GM10847 (cell line): Measurements from ENCODE around the gene PIP5K1C.

Experiments
- POLR2A ChIP-seq: IDR thresholded peaks from 2 replicates; pipeline ENCODE4 v1.6.1; 2011; ENCODE audit not compliant: insufficient read length; ENCODE audit errors: extremely low read depth

PIP5K1C gene

GRCh38 chr19:3652422-3652821 lies 47.8 kb downstream of the PIP5K1C start:
- TF ChIP-seq POLR2A = no peak

DNA sequence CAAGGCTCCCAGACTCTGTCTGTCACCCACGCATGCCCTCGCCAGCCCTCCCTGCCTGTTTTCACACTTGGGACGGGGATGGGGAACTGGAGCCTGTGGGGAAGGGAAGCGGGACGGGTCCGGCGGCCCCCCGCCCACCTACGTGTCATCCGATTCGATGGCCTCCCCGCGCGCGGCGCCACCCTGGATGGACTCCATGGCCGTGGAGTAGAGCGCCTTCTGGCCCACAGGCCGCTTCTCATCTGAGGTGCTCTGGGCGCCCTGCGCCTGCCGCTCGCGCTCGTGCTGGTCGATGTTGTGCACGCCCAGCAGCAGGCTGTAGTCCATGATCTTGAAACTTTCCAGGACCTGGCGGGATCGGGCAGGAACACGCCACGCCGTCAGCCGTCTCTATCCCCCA lies 48.6 kb downstream of the PIP5K1C start:
- no peak for TF ChIP-seq POLR2A

DNA sequence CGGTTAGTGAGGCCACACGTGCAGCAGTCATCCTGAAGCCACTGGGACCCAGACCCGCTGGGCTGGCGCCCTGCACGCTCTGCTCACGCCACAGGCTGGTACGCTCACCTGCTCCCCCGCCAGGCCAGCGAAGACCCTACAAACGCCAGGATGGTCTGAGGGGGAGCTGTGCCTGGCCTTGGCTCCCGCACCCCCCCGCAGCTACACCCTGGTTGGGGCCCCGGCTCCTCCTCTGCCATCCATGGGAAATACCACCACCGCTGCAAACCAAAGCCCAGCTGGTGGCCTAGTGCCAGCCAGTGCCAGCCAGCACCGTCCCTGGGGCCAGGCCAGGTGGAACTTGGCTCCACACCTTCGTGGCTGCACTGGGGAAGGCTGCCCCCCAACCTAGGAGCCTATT lies 50.4 kb downstream of the PIP5K1C start:
- TF ChIP-seq POLR2A = no peak

DNA sequence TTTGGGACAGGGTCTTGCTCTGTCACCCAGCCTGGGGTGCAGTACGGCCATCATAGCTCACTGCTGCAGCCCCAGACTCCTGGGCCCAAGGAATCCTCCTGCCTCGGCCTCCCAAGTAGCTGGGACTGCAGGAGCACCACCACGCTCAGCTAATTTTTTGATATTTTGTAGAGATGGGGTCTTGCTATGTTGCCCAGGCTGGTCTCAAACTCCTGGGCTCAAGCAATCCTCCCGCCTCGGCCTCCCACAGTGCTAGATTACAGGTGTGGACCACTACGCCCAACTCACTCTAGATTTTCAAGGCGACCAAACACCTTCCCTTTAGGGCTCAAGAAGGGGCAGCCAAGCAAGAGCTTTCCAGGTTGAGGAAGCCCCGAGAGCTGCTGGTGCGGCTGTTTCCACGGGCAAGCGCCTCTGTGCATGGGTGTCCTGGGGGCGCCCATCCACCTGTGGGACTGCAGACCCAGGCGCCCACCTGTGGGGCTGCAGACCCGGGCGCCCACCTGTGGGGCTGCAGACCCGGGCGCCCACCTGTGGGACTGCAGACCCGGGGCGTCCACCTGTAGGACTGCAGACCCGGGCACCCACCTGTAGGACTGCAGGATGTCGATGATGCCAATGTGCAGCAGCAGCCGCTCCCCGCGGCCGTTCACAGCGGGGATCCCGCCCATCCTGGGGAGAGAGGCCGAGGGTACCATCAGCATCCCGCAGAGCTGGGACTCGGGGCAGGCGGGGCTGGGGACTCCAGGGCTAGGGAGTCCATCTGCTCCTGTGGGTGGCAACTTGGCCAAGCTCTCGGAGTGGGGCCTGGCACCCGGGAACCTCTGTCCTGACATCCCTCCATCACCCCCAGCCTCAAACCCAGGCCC lies 52.0 kb downstream of the PIP5K1C start:
- no peak for TF ChIP-seq POLR2A

DNA sequence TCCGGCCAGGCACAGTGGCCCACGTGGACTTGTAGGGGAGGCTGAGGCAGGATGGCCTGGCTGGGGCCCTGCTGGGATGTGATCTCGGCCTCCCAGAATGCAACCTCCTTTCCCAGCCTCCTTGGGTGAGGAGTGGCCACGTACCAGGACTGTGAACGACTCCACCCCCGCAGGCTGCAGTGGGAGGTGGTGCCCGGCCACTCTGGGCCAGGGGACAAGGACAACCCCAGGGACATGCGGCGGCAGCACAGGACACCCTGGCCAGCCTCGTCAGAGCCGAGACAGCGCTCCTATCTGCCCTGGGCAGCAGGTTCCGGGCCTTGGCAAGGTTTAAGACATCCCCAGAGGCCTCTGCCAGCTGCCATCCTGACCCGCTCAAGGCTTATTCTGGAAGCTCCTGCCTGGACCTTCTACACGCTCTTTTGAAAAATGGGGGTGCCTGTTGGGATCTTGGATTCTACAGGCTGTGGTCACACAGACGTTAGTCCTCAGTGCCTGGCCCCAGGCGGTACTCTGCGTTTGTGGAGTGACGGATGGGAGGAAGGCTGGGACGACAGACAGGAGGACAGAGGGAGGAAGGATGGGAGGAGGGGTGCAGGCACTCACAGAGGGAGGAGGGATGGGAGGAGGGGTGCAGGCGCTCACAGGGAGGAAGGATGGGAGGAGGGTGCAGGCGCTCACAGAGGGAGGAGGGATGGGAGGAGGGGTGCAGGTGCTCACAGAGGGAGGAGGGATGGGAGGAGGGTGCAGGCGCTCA lies 53.8 kb downstream of the PIP5K1C start:
- no peak for TF ChIP-seq POLR2A

DNA sequence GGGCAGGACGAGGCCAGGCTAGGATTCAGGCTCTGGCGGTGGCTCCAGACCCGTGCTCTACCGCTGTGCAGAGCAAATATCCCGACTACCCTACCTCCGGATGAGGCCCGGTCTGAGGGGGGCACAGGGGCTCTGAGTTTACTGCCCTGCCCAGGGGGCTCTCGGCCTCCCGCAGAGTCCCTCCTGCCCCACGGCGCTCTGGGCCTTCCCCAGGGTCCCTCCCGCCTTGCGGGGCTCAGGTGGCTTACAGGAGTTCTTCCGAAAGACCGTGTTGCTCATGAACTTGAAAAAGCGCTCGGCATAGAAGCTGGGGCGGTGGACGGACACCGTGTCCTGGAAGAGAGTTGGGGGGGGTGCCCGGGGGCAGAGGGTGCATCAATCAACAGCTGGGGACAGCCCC lies 54.5 kb downstream of the PIP5K1C start:
- TF ChIP-seq POLR2A = no peak

DNA sequence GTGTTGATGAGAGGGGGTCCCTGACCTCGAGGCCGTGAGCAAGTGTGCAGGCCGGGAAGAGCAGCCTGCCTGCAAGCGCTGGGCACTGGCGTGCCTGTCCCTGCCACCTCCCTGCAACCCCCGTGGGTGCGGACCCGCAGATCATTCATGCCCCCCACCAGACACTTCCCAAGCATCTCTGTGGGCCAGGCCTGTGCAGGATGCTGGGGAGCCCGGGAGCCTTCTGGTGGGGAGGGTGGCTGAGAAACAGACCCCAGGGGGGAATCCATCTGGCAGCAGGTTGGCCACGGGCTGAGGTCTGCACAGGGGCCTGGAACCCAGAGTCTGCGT lies 55.2 kb downstream of the PIP5K1C start:
- TF ChIP-seq POLR2A = no peak

DNA sequence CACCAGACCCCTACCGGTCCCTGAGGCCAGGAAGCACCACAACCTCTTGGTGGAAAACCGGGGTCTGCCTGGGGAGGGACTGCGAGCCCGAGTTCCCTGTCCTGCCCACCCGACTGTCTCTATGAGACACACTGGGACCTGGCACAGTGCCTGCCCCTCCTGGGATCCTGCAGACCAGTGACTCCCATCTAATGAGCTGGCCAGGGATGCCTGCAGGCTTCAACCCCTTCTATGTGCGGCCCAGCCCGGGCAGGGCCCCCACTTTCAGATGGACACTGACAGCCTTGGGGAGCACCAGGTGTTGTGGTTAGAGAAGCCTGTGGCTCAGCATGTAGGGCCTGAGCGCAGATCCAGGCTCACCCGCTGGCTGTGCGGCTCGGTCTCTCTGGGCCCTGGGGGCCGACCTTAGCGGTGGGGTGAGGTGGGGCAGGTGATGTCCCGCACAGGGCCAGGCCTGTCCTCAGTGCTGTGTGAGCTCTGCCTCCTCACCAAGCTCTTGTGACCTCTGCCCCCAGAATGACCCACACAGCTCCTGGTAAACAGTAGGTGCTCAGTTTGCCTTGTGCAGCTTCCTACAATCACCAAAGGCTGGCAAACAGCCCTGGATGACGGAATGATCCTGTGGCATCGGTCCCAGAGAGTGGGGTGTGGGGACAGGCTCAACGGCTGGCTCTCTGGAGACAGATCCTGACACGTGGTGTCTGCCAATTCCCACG lies 55.8 kb downstream of the PIP5K1C start:
- no peak for TF ChIP-seq POLR2A

DNA sequence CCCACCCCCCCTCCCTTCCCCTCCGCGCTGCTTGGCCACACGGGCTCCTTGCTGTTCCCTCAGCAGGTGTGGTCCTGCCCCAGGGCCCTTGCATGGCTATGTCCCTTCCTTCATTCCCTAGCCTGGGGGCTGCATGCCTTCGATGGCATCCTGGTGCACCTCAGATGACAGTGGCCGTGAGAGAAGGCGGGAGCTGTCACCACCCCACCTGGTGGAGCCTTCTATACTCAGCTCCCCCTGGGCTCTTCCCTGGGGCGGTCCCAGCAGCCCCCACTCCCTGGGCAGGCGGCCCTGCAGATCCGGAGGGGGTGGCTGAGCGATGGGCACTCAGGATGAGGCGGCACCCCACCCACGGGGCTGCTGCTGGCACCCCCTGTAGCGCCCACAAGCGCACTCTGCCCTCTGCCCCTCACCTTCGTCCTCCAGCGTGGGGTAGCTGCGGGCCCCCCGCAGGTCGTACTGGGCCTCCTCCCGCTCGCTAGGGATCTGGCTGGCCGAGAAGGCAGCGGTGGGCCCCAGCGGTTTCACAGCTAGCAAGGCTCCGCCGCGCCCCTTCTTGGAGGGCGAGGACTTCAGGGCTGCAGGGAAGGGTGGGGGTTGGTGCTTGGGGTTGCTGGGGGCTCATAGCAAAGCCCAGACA lies 56.5 kb downstream of the PIP5K1C start:
- no peak for TF ChIP-seq POLR2A

- TF ChIP-seq POLR2A = no peak
Observed at GRCh38 chr19:3642987-3643673, 57.1 kb downstream of the PIP5K1C start.

- TF ChIP-seq POLR2A = no peak
Observed at GRCh38 chr19:3642296-3642695, 58.0 kb downstream of the PIP5K1C start.

- TF ChIP-seq POLR2A = no peak
Observed at GRCh38 chr19:3641515-3642269, 58.6 kb downstream of the PIP5K1C start.

- no peak for TF ChIP-seq POLR2A
Observed at GRCh38 chr19:3639479-3639878, 60.8 kb downstream of the PIP5K1C start.
